Measurements from ENCODE around the gene ST6GALNAC3. TPM values are rescaled to one million over a fixed set of nuclear protein-coding genes. Genes with fewer than 3 reads are reported as not detected.

The ST6GALNAC3 gene
- total and polyA plus RNA-seq, 2 experiments from 2014 or later, result 29.4 to 33.3 TPM

GRCh38 chr1:76314730-76315129 is 240.2 kb downstream of the ST6GALNAC3 start:
- DNase-seq (ENCODE audit: low spot score), result no peak
- no peaks in the 10 kb centered on the region for H3K79me2 ChIP-seq
- H3K9me2 ChIP-seq (replicated peaks; ENCODE audit: insufficient read depth), result no peaks in the 10 kb centered on the region
- no peaks in the 10 kb centered on the region for H4K20me1 ChIP-seq (ENCODE audit: insufficient read depth, poor library complexity, severe bottlenecking)
- no peaks in the 10 kb centered on the region for H3K4me1 ChIP-seq (ENCODE audit: insufficient read depth)
- no peak overlapping the region for H2AFZ ChIP-seq
- H3K4me2 ChIP-seq, result no peak overlapping the region
- 84% methylated on average over 2 of the region's 2 CpGs for WGBS (ENCODE audit: low lambda C conversion rate, missing lambda C conversion rate)
- no peaks in the 10 kb centered on the region for H3K9me3 ChIP-seq (ENCODE audit: low read depth)
- TF ChIP-seq EZH2phosphoT487 (IDR thresholded peaks at IDR 0.05; ENCODE audit: low read depth, severe bottlenecking, unreplicated experiment), result no peak
- TF ChIP-seq CTCF (IDR thresholded peaks at IDR 0.05; ENCODE audit: poor library complexity), result no peak
- TF ChIP-seq EZH2 (IDR thresholded peaks at IDR 0.05; ENCODE audit: borderline replicate concordance), result no peak
- H3K27me3 ChIP-seq, result no peaks in the 10 kb centered on the region
- no peaks in the 10 kb centered on the region for H3K36me3 ChIP-seq (replicated peaks; ENCODE audit: insufficient read depth, low read depth)
- H3K27ac ChIP-seq, result no peak overlapping the region
- H3K4me3 ChIP-seq, result no peak overlapping the region

DNA sequence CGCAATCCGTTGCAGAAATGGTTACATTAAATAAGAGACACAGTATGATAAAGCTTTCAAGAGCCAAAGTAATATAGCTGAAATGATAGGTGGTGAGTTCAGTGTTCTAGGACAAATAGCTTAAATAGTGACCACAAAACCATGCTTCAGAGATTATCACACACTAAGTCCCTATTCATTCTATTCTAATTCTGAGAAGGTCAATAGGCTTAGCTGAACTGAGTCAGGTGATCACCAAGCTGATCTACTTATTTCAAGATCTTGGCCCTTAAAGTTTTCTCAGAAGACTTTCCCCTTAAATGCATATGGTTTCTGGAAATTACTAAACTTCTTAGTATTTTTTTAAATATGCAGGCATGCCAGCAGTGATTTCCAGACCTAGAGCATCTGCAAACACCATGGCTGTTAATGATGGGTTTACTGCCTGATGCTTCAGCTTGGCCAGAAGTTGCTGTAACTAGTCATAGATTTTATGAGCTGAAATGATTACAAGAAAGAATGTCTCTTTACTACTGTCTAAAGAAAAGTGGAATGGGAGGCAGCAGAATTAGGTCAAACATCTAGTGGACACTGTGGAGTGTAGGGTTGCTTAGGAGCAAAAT is 242.9 kb downstream of the ST6GALNAC3 start:
- no peaks in the 10 kb centered on the region for H3K9me3 ChIP-seq (ENCODE audit: low read depth)
- H2AFZ ChIP-seq, result no peak overlapping the region
- no peaks in the 10 kb centered on the region for H3K79me2 ChIP-seq
- 93% methylated on average over 2 of the region's 2 CpGs for WGBS (ENCODE audit: low lambda C conversion rate, missing lambda C conversion rate)
- H3K4me2 ChIP-seq, result no peak overlapping the region
- no peaks in the 10 kb centered on the region for H4K20me1 ChIP-seq (ENCODE audit: insufficient read depth, poor library complexity, severe bottlenecking)
- H3K27me3 ChIP-seq, result no peaks in the 10 kb centered on the region
- H3K27ac ChIP-seq, result no peak overlapping the region
- H3K9me2 ChIP-seq (replicated peaks; ENCODE audit: insufficient read depth), result no peaks in the 10 kb centered on the region
- no peak for TF ChIP-seq EZH2phosphoT487 (IDR thresholded peaks at IDR 0.05; ENCODE audit: low read depth, severe bottlenecking, unreplicated experiment)
- no peak for TF ChIP-seq CTCF (IDR thresholded peaks at IDR 0.05; ENCODE audit: poor library complexity)
- no peak for TF ChIP-seq EZH2 (IDR thresholded peaks at IDR 0.05; ENCODE audit: borderline replicate concordance)
- no peaks in the 10 kb centered on the region for H3K36me3 ChIP-seq (replicated peaks; ENCODE audit: insufficient read depth, low read depth)
- H3K4me3 ChIP-seq, result no peak overlapping the region
- no peaks in the 10 kb centered on the region for H3K4me1 ChIP-seq (ENCODE audit: insufficient read depth)
- peak; percentile 10 for DNase-seq (ENCODE audit: low spot score)

GRCh38 chr1:76330991-76331603 is 256.6 kb downstream of the ST6GALNAC3 start:
- no peak overlapping the region for H2AFZ ChIP-seq
- H3K4me2 ChIP-seq, result no peak overlapping the region
- H3K79me2 ChIP-seq, result no peaks in the 10 kb centered on the region
- no peaks in the 10 kb centered on the region for H4K20me1 ChIP-seq (ENCODE audit: insufficient read depth, poor library complexity, severe bottlenecking)
- TF ChIP-seq EZH2phosphoT487 (IDR thresholded peaks at IDR 0.05; ENCODE audit: low read depth, severe bottlenecking, unreplicated experiment) (no peak), CTCF (IDR thresholded peaks at IDR 0.05; ENCODE audit: poor library complexity) (peak; percentile 87)
- H3K4me1 ChIP-seq (ENCODE audit: insufficient read depth), result no peaks in the 10 kb centered on the region
- no peaks in the 10 kb centered on the region for H3K9me3 ChIP-seq (ENCODE audit: low read depth)
- H3K27ac ChIP-seq, result no peak overlapping the region
- no peaks in the 10 kb centered on the region for H3K36me3 ChIP-seq (replicated peaks; ENCODE audit: insufficient read depth, low read depth)
- peak; percentile 72 for DNase-seq (ENCODE audit: low spot score)
- no peaks in the 10 kb centered on the region for H3K9me2 ChIP-seq (replicated peaks; ENCODE audit: insufficient read depth)
- WGBS (ENCODE audit: low lambda C conversion rate, missing lambda C conversion rate), result 28% methylated on average over 3 of the region's 3 CpGs
- H3K4me3 ChIP-seq, result no peak overlapping the region
- H3K27me3 ChIP-seq, result no peaks in the 10 kb centered on the region

All from hepatocyte (in vitro differentiated cells).